ENCODE results near the gene ZNF318.

GRCh38 chr6:43347444-43347843 is 22.0 kb downstream of the ZNF318 start:
- no peak for TF ChIP-seq EP300 (IDR thresholded peaks at IDR 0.05)
- no peak for TF ChIP-seq POLR2A (IDR thresholded peaks at IDR 0.05; ENCODE audit: low read depth)
- no peak for TF ChIP-seq CTCF (IDR thresholded peaks at IDR 0.05)

Measured in esophagus muscularis mucosa (tissue), 4 donors.